ENCODE measurements around the gene ZFP2. TPM values are rescaled to one million over a fixed set of nuclear protein-coding genes. Genes with fewer than 3 reads are reported as not detected.

ZFP2 gene
- total RNA-seq, 1 donor from 2014 or later: 1.0 TPM

Other genes starting within 250 kb of the ZFP2 start
- gene ZNF354A, start 165.3 kb upstream of the ZFP2 start, total RNA-seq: 8.3 and 12.9 TPM in 2 replicates
- gene ZNF354B, start 36.0 kb upstream of the ZFP2 start, total RNA-seq: 7.4 and 10.9 TPM in 2 replicates
- 0.47 and 1.0 TPM in 2 replicates for gene ZNF454, start 45.3 kb downstream of the ZFP2 start, total RNA-seq
- gene GRM6, start 99.4 kb downstream of the ZFP2 start, total RNA-seq: not detected in 2 replicates
- 4.4 and 6.8 TPM in 2 replicates for gene ZNF879, start 127.9 kb downstream of the ZFP2 start, total RNA-seq
- gene ZNF354C, start 164.5 kb downstream of the ZFP2 start, total RNA-seq: 7.3 TPM in 2 replicates